ENCODE results near the gene CTNNA3. TPM values are rescaled to one million over a fixed set of nuclear protein-coding genes. Genes with fewer than 3 reads are reported as not detected.

CTNNA3 gene
- total RNA-seq, 1 experiment from 2014 or later, result 0.32 TPM

- Histone ChIP-seq H3K4me2 (ENCODE audit: low read length) (no peak overlapping the region), H3K27ac (ENCODE audit: low read depth, low read length) (no peak overlapping the region), H3K36me3 (ENCODE audit: control insufficient read depth in 1 of 2, insufficient read depth in 2 of 2, low read length in 2 of 2) (no peaks in the 10 kb centered on the region), H3K4me3 (replicated peaks in 1 of 2; ENCODE audit: low read depth in 1 of 2, low read length in 2 of 2) (no peak overlapping the region), H3K79me2 (ENCODE audit: insufficient read depth, low read length) (no peaks in the 10 kb centered on the region), H3K27me3 (ENCODE audit: insufficient read depth, low read length) (no peaks in the 10 kb centered on the region), H2AFZ (ENCODE audit: low read depth, low read length, poor library complexity, severe bottlenecking) (no peak overlapping the region), H3K9ac (ENCODE audit: low read length) (no peak overlapping the region), H3K9me2 (ENCODE audit: insufficient read depth) (no peaks in the 10 kb centered on the region), H3K9me3 (ENCODE audit: control insufficient read depth in 1 of 2, insufficient read depth in 1 of 2, low read depth in 1 of 2, low read length in 2 of 2) (no peaks in the 10 kb centered on the region), H4K20me1 (ENCODE audit: insufficient read depth) (no peaks in the 10 kb centered on the region), H3K4me1 (ENCODE audit: control insufficient read depth in 1 of 2, insufficient read depth in 2 of 2, low read length in 2 of 2) (no peaks in the 10 kb centered on the region)
- ATAC-seq (no peak), DNase-seq (ENCODE audit: low read depth, low spot score) (no peak)
- ChIA-PET POLR2A (no interaction called here), CTCF (no interaction called here), RAD21 (ENCODE audit: low non-redundant PET in 1 of 2, low total read pairs in 2 of 2, uncharacterized antibody in 2 of 2, unreplicated experiment in 2 of 2) (no interaction called here)
- no peak for TF ChIP-seq POLR2A (IDR thresholded peaks at IDR 0.05; ENCODE audit: borderline replicate concordance, extremely low read depth, insufficient read depth, insufficient read length)
- no TSS peak for BruUV-seq (replicated peaks)
- intact Hi-C loops (cut with micrococcal nuclease), result no loop called here
These were observed 923.2 kb downstream of the CTNNA3 start for GRCh38 chr10:66772548-66773471.

- Histone ChIP-seq H3K36me3 (ENCODE audit: control insufficient read depth in 1 of 2, insufficient read depth in 2 of 2, low read length in 2 of 2) (no peaks in the 10 kb centered on the region), H4K20me1 (ENCODE audit: insufficient read depth) (no peaks in the 10 kb centered on the region), H3K4me3 (replicated peaks in 1 of 2; ENCODE audit: low read depth in 1 of 2, low read length in 2 of 2) (no peak overlapping the region), H3K9me2 (ENCODE audit: insufficient read depth) (no peaks in the 10 kb centered on the region), H2AFZ (ENCODE audit: low read depth, low read length, poor library complexity, severe bottlenecking) (no peak overlapping the region), H3K27me3 (ENCODE audit: insufficient read depth, low read length) (no peaks in the 10 kb centered on the region), H3K9me3 (ENCODE audit: control insufficient read depth in 1 of 2, insufficient read depth in 1 of 2, low read depth in 1 of 2, low read length in 2 of 2) (no peaks in the 10 kb centered on the region), H3K4me2 (ENCODE audit: low read length) (no peak overlapping the region), H3K9ac (ENCODE audit: low read length) (no peak overlapping the region), H3K79me2 (ENCODE audit: insufficient read depth, low read length) (no peaks in the 10 kb centered on the region), H3K4me1 (ENCODE audit: control insufficient read depth in 1 of 2, insufficient read depth in 2 of 2, low read length in 2 of 2) (no peaks in the 10 kb centered on the region), H3K27ac (ENCODE audit: low read depth, low read length) (no peak overlapping the region)
- intact Hi-C loops (cut with micrococcal nuclease), result no loop called here
- ATAC-seq (no peak), DNase-seq (ENCODE audit: low read depth, low spot score) (no peak)
- ChIA-PET POLR2A (no interaction called here), CTCF (no interaction called here), RAD21 (ENCODE audit: low non-redundant PET in 1 of 2, low total read pairs in 2 of 2, uncharacterized antibody in 2 of 2, unreplicated experiment in 2 of 2) (interaction anchor here in 1 of 2 experiments (0.5 kb wide), 1 partner anchor 1536 kb away, joined by 3 read pairs; no protein-coding TSS in a partner anchor)
- no TSS peak for BruUV-seq (replicated peaks)
- no peak for TF ChIP-seq SRF (IDR thresholded peaks at IDR 0.05; ENCODE audit: low read depth)
- TF ChIP-seq EZH2phosphoT487 (IDR thresholded peaks at IDR 0.05; ENCODE audit: borderline replicate concordance), result no peak
- TF ChIP-seq YY1 (IDR thresholded peaks at IDR 0.05; ENCODE audit: extremely low read depth, insufficient replicate concordance, low read depth, low read length), result no peak
- no peak for TF ChIP-seq EZH2 (IDR thresholded peaks at IDR 0.05)
- no peak for TF ChIP-seq RAD21 (IDR thresholded peaks at IDR 0.05; ENCODE audit: low read depth)
- no peak for TF ChIP-seq ZFX (IDR thresholded peaks at IDR 0.05)
- no peak for TF ChIP-seq ZNF274 (IDR thresholded peaks at IDR 0.05; ENCODE audit: low read depth, low read length)
- no peak for TF ChIP-seq EGR1 (IDR thresholded peaks at IDR 0.05; ENCODE audit: low read depth)
- no peak for TF ChIP-seq FOSL1 (IDR thresholded peaks at IDR 0.05; ENCODE audit: low read depth)
- no peak for TF ChIP-seq MAX (IDR thresholded peaks at IDR 0.05)
- TF ChIP-seq SP1 (IDR thresholded peaks at IDR 0.05; ENCODE audit: low read depth), result no peak
- no peak for TF ChIP-seq TCF7L2 (IDR thresholded peaks at IDR 0.05; ENCODE audit: borderline replicate concordance, extremely low read depth, insufficient read depth, insufficient read length)
- no peak for TF ChIP-seq CBX3 (IDR thresholded peaks at IDR 0.05; ENCODE audit: low read depth)
- TF ChIP-seq ZBTB33 (IDR thresholded peaks at IDR 0.05; ENCODE audit: extremely low read depth, insufficient replicate concordance, low read length), result no peak
- TF ChIP-seq JUND (IDR thresholded peaks at IDR 0.05), result no peak
- no peak for TF ChIP-seq CTCF (IDR thresholded peaks at IDR 0.05 in 2 of 3, conservative IDR thresholded peaks at IDR 0.05 in 1 of 3; ENCODE audit: borderline replicate concordance in 1 of 3, insufficient read depth in 1 of 3, low read depth in 2 of 3, low read length in 2 of 3)
These were observed 928.3 kb downstream of the CTNNA3 start for GRCh38 chr10:66767707-66768106.
